ENCODE data around the gene TMEM184B. TPM values are rescaled to one million over a fixed set of nuclear protein-coding genes. Genes with fewer than 3 reads are reported as not detected.

The TMEM184B gene
- total RNA-seq, 1 donor from 2014 or later: 62.8 TPM

DNA sequence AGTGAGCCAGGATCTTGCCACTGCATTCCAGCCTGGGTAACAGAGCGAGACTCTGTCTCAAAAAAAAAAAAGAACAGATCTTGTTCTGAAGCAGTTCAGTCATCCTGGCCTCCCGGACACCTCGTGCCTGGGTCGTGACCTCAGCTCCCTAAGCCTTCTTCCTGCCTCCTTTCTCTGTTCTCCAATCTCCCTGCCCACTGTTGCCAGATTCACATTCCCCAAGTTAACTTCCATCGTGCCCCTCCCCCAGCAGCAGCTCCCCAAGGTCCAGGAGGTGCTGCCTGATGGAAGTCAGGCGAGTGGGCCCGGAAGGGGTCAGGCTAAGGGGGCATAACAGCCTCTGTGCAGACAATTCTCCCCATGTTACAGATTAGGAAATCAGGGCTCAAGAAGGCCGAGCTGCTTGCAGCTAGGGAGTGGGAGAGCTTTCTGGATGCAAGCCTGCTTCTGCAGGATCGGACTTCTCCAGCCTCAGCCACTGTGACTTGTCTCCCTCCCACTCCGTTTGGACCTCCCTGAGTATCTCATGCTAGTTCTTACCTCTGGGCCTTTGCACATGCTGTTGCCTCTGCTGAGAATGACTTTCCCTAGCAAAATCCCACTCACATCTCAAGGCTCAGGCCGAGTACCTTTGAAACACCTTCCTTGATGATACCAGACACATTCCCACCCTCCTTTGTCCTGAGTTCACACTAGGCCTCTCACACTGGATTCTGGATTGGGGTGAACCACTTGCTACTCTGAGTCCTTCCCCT, 14.3 kb upstream of the TMEM184B start:
- Mint-ChIP-seq H3K4me1 (peaks cover 10% of the 10 kb centered on the region), H3K4me3 (no peak overlapping the region), H3K36me3 (peaks cover 10% of the 10 kb centered on the region), H3K27ac (no peak overlapping the region), H3K27me3 (ENCODE audit: low read depth) (no peaks in the 10 kb centered on the region), H3K9me3 (no peaks in the 10 kb centered on the region)
- TF ChIP-seq, protein P1, sequence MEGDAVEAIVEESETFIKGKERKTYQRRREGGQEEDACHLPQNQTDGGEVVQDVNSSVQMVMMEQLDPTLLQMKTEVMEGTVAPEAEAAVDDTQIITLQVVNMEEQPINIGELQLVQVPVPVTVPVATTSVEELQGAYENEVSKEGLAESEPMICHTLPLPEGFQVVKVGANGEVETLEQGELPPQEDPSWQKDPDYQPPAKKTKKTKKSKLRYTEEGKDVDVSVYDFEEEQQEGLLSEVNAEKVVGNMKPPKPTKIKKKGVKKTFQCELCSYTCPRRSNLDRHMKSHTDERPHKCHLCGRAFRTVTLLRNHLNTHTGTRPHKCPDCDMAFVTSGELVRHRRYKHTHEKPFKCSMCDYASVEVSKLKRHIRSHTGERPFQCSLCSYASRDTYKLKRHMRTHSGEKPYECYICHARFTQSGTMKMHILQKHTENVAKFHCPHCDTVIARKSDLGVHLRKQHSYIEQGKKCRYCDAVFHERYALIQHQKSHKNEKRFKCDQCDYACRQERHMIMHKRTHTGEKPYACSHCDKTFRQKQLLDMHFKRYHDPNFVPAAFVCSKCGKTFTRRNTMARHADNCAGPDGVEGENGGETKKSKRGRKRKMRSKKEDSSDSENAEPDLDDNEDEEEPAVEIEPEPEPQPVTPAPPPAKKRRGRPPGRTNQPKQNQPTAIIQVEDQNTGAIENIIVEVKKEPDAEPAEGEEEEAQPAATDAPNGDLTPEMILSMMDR (IDR thresholded peaks at IDR 0.05; ENCODE audit: unreplicated experiment): no peak
- no peak for DNase-seq (ENCODE audit: low spot score in 2 of 2, unreplicated experiment in 2 of 2)

DNA sequence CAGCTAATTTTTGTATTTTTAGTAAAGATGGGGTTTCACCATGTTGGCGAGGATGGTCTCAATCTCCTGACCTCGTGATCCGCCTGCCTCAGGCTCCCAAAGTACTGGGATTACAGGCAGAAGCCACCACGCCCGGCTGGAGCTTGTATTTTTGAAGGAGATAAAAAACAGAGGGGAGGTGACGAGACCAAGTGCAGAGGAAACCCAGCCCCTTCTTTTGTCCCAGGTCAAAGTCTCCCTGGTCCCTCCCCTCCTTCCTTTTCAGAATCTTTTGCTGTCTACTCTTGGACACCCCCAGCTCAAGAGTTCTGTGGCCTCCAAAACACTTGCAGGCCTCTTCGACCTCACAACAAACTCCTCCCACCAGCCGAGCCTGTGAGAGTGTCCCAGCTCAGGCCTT, 12.2 kb upstream of the TMEM184B start:
- TF ChIP-seq, protein P1 (IDR thresholded peaks at IDR 0.05; ENCODE audit: unreplicated experiment): no peak
- no peak for DNase-seq (ENCODE audit: low spot score in 2 of 2, unreplicated experiment in 2 of 2)
- H3K4me1 Mint-ChIP-seq: peaks cover 10% of the 10 kb centered on the region
- H3K27me3 Mint-ChIP-seq (ENCODE audit: low read depth): no peaks in the 10 kb centered on the region
- no peak overlapping the region for H3K27ac Mint-ChIP-seq
- H3K9me3 Mint-ChIP-seq: no peaks in the 10 kb centered on the region
- H3K4me3 Mint-ChIP-seq: no peak overlapping the region
- H3K36me3 Mint-ChIP-seq: peaks cover 8% of the 10 kb centered on the region

DNA sequence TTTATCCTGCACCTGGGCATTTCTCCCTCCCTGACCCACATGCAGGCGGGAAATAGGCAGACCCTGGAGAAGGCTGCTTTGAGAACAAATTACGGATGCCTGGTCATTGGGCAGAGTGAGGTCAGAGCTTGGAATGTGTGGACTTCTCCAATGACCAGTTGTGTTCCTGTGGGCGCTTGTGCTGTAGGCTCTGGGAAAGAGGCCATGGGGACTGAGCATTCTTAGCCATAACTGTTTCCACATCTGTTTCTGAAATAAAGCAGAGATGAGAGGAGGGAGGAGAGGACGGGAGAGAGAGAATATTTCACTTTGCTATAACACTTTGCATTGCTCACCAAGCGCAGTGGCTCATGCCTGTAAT, 11.2 kb upstream of the TMEM184B start:
- H3K27me3 Mint-ChIP-seq (ENCODE audit: low read depth): no peaks in the 10 kb centered on the region
- H3K4me3 Mint-ChIP-seq: no peak overlapping the region
- TF ChIP-seq, protein P1 (IDR thresholded peaks at IDR 0.05; ENCODE audit: unreplicated experiment): no peak
- peaks cover 8% of the 10 kb centered on the region for H3K36me3 Mint-ChIP-seq
- no peak for DNase-seq (ENCODE audit: low spot score in 2 of 2, unreplicated experiment in 2 of 2)
- H3K9me3 Mint-ChIP-seq: no peaks in the 10 kb centered on the region
- H3K27ac Mint-ChIP-seq: peak overlapping the region; percentile 47
- H3K4me1 Mint-ChIP-seq: peaks cover 10% of the 10 kb centered on the region

DNA sequence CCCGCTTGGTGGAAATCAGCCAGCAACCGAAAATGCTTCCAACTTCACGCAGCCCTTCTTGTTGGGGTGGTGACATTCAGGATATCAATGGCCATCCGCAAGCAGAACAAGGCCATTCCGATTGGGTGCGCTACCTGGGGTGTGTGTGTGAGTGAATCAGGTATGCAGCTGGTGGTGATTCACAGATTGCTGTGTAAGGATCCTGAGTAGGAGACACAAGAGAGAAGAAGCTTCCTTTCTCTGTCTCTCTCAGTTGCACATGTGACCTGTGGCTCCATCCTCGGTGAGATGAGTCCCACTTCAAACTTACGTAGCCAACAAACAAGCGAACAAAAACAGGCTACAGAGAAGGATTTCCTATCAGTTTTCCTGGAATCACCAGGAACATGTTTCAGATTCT, 9.6 kb upstream of the TMEM184B start:
- Mint-ChIP-seq H3K4me3 (no peak overlapping the region), H3K27ac (peak overlapping the region; percentile 16), H3K4me1 (peaks cover 10% of the 10 kb centered on the region), H3K27me3 (ENCODE audit: low read depth) (no peaks in the 10 kb centered on the region), H3K36me3 (peaks cover 3% of the 10 kb centered on the region), H3K9me3 (no peaks in the 10 kb centered on the region)
- TF ChIP-seq, protein P1 (IDR thresholded peaks at IDR 0.05; ENCODE audit: unreplicated experiment): no peak
- no peak for DNase-seq (ENCODE audit: low spot score in 2 of 2, unreplicated experiment in 2 of 2)

DNA sequence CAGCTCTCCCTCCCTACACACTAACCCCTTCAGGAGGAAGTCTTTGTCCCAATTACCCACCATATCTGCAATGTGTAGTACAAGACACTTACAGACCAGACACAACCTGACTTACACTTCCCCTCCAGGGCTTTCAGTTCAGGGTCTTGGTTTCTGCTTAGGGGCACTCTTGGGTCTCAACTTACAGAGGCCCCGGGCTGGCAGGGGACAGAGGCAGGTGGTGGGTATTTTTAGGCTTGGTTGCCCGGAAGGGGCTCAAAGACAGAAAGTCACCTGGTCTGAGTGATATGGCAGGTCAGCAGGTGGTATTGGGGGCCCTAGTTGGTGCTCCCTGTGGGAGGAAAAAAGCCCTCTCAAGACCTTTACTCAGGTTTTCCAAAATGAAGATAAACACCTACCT, 3.4 kb upstream of the TMEM184B start:
- DNase-seq (ENCODE audit: low spot score in 2 of 2, unreplicated experiment in 2 of 2): no peak
- Mint-ChIP-seq H3K36me3 (no peaks in the 10 kb centered on the region), H3K9me3 (no peaks in the 10 kb centered on the region), H3K27ac (no peak overlapping the region), H3K27me3 (ENCODE audit: low read depth) (no peaks in the 10 kb centered on the region), H3K4me1 (peaks cover 19% of the 10 kb centered on the region), H3K4me3 (no peak overlapping the region)
- TF ChIP-seq, protein P1 (IDR thresholded peaks at IDR 0.05; ENCODE audit: unreplicated experiment): no peak
